ENCODE measurements around the gene SESTD1.

SESTD1 gene

GRCh38 chr2:179264368-179265081 lies at the start of gene SESTD1:
TSS of gene SESTD1 (minus strand) at chr2:179264832. CDS start at chr2:179191841, 72,991 bp downstream.
- DNase-seq (ENCODE audit: low spot score): peak; percentile 59

GRCh38 chr2:179313057-179313456 lies 48.4 kb upstream of the SESTD1 start:
- no peak for DNase-seq (ENCODE audit: low spot score)

DNA sequence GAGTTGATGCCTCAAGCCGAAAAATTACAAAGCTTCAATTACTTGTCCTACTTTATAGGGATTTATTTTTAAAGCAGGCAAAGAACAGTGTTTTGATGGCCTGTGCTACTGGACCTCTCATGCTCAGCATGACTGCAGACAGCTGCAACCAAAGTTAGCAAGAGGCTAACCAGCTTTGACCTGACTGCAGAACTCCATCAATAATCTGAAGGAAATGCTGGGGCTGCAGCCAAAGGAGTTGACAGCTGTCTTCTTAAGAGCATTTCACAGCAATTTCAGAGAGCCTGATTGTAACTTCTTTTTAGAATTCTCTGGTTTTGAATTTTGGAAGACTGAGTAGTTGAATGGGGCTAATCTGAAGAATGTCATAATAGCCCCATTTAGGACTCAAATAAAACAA lies 46.5 kb upstream of the SESTD1 start:
- DNase-seq (ENCODE audit: low spot score): no peak

- no peak for DNase-seq (ENCODE audit: low spot score)
These were observed 43.2 kb upstream of the SESTD1 start for GRCh38 chr2:179307616-179308371.

DNA sequence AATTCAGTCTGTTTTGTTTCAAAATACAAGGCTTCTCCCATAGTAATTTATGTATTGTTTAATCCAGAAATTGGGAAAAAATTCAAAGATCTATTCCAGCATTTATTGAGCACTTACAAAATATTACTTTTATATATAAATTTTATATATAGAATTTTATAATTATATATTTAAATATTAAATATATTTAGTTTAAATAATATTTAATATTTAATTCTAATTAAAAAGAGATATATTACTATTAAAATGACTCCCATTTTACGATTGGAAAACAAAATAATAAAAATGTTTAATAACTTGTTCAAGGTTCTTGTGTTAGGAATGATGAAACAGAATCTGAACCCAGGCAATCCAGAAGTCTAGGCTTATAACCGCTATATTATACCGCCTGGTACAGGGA lies 40.5 kb upstream of the SESTD1 start:
- DNase-seq (ENCODE audit: low spot score): no peak

DNA sequence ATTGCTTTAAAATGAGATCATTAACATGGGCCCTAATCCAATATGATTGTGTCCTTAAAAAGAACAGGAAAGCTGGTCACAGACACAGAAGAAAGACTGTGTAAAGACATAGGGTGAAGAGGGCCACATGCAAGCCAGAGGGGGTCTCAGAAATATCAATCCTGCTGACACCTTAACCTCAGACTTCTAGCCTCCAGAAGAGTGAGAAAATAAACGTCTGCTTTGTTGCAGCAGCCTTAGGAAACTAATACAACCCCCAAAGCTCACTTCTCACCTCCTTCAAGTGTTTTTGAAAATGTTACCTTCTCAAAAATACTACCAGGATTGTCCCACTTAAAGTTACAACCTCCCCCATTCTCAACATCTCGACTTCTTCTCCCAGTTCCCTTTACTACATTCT lies 39.8 kb upstream of the SESTD1 start:
- DNase-seq (ENCODE audit: low spot score): no peak

GRCh38 chr2:179302764-179303571 lies 38.3 kb upstream of the SESTD1 start:
- DNase-seq (ENCODE audit: low spot score): no peak

GRCh38 chr2:179302149-179302548 lies 37.5 kb upstream of the SESTD1 start:
- no peak for DNase-seq (ENCODE audit: low spot score)

DNA sequence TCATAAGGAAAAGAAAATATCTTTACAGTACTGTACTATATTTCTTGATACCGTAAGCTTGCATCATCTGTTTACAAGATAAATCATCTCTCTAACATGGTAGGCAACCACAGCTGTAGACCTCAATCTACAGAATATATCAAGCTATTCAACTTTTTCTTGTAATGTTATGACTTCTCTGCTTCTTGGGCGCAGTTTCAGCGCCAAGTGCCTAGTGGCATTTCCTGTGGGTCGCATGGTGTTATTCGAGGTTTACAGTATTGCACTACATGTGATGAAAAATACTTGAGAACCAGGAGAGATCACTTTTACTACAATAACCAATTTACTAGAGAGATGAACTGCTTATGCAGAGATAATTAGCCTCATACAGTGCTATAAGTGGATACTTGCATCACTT lies 34.0 kb upstream of the SESTD1 start:
- no peak for DNase-seq (ENCODE audit: low spot score)

DNA sequence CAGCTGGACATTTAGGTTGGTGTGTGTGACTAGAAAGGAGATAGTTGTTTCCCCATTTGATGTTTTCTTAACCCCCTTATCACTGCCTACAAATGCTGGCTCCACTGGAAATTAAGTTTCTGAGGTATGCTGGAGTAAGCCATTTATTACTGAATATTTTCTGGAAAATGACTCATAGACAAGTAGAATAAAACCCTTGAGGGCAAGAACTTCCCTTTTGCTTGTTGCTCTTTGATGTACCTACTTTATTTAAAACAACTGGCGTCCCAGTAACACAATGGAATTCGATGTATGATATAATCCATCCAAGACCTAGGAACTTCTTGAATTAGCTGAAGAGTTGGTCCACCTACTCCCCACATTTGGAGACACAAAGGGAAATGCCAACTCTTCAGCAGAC lies 33.3 kb upstream of the SESTD1 start:
- DNase-seq (ENCODE audit: low spot score): no peak

DNA sequence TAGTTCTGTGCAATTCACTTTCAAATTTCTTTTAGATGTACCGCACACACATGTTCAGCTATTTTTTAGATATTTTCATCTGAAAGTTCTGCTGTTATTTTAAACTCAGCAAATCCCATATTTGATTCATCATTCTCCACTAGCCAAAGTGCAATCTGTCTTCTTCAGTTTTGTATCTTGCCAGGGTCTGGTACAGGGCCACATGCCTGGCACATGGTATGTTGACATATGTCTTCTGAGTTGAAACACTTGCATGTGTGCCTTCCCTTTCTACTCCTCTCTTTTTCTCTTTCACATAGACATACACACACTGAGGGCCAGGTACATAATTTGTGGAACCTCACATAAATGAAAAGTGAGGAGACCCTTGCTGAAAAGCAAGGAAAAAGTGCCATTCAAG lies 25.7 kb upstream of the SESTD1 start:
- DNase-seq (ENCODE audit: low spot score): no peak

GRCh38 chr2:179285060-179285459 lies 20.4 kb upstream of the SESTD1 start:
- DNase-seq (ENCODE audit: low spot score): no peak

- DNase-seq (ENCODE audit: low spot score): no peak
These were observed 13.0 kb upstream of the SESTD1 start for GRCh38 chr2:179277429-179278196.

GRCh38 chr2:179275253-179276012 lies 10.8 kb upstream of the SESTD1 start:
- DNase-seq (ENCODE audit: low spot score): no peak

GRCh38 chr2:179274749-179275148 lies 10.1 kb upstream of the SESTD1 start:
- DNase-seq (ENCODE audit: low spot score): no peak

DNA sequence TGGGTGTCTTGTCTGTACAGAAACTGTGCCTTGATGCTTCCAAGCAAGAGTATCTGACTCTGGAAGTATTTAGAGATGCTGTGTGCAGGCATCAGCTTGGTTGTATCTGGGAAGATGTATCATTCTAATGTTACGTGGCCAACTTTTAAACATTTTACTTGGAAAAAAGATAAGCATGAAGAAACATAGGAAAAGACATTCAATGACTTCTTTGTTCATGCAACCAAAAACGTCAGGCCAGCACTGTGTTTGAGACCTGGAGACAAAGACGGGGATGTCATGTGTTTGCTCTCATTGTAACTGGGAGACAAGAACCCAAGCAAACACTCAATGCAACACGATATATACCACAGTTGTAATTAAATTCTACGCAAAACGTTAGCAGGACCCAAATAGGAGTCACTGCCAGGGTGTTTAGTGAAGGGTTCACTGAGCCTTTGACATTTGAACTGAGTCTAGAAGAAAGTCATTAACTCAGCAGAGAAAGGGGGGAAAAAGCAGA lies 8.9 kb upstream of the SESTD1 start:
- no peak for DNase-seq (ENCODE audit: low spot score)

- no peak for DNase-seq (ENCODE audit: low spot score)
These were observed 8.0 kb upstream of the SESTD1 start for GRCh38 chr2:179272406-179273192.

DNA sequence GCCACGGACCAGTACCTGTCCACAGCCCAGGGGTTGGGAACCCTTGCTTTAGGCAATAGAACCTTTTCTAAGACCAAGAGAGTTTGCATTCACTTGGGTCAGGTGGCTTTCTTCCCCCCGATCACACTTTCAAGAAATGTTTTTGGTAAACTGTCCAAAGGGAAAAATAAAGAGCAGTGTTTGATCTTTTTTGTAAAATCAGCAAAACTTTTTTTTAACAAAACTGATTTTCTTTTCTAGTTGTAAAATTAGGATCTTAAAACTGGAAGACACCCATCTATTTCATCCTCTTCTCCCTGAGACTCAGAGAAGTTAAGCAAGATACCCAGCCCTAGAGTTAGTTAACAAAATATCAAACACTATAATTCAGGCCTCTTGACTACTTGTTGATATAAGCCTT lies 6.1 kb upstream of the SESTD1 start:
- DNase-seq (ENCODE audit: low spot score): no peak

GRCh38 chr2:179268277-179268925 lies 3.8 kb upstream of the SESTD1 start:
- peak; percentile 75 for DNase-seq (ENCODE audit: low spot score)

DNA sequence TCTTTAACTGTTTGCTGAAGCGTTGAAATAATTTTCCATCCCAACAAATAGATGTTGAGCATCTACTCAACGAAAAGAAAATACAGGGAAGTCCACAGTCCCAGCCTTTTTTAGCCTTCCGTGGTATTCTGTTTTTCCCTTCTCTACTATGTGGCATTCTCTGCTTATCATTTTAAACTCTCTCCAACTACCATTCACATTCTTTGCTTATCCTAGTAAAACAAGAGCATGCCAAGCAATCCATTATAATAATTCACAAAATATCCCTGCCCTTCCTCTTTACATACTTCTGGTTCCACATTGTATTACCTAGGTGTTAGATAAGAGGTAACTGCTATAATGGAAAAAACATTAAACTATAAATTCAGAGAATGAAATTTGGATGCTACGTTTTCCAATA lies 1.6 kb upstream of the SESTD1 start:
- no peak for DNase-seq (ENCODE audit: low spot score)

Data from kidney tubule cell (primary cell).